ENCODE data around the gene SFN. TPM values are rescaled to one million over a fixed set of nuclear protein-coding genes. Genes with fewer than 3 reads are reported as not detected.
A peak's percentile ranks its signal among the peaks of the same experiment; 100 is the strongest.

The SFN gene
- 47.5 TPM for total RNA-seq
- long read RNA-seq, transcript SFN-201 (1 exons, 1,320 nt), result major isoform, 19 of 19 reads
- long read RNA-seq, partial matches to known transcripts, result 0 of 19 reads
- long read RNA-seq, other reads (novel, unspliced or antisense), result 0 of 19 reads

- Histone ChIP-seq H3K36me3 (no peaks in the 10 kb centered on the region), H3K4me1 (peaks cover 27% of the 10 kb centered on the region), H3K4me3 (peak within 1 kb of the TSS; percentile 79), H3K9me3 (no peaks in the 10 kb centered on the region), H3K27ac (peak within 1 kb of the TSS; percentile 99), H3K27me3 (ENCODE audit: low read depth) (no peaks in the 10 kb centered on the region)
- peak; percentile 72 to 80 for ATAC-seq
- peak; percentile 39 for TF ChIP-seq CTCF (IDR thresholded peaks at IDR 0.05)
- peak; percentile 85 for DNase-seq
- intact Hi-C loops (cut with DNase I), result no loop called here
These were observed at the start of gene SFN for GRCh38 chr1:26862781-26863684. TSS of gene SFN (plus strand) at chr1:26863149. CDS start at chr1:26863213, 64 bp downstream.

GRCh38 chr1:26814377-26814776, 48.6 kb upstream of the SFN start:
- TF ChIP-seq CTCF (IDR thresholded peaks at IDR 0.05), result no peak
- no peak for ATAC-seq

GRCh38 chr1:26814893-26815292, 48.1 kb upstream of the SFN start:
- Histone ChIP-seq H3K27me3 (ENCODE audit: low read depth) (no peaks in the 10 kb centered on the region), H3K9me3 (no peaks in the 10 kb centered on the region), H3K4me3 (no peak overlapping the region), H3K36me3 (no peaks in the 10 kb centered on the region), H3K4me1 (no peaks in the 10 kb centered on the region), H3K27ac (no peak overlapping the region)
- TF ChIP-seq CTCF (IDR thresholded peaks at IDR 0.05), result no peak
- intact Hi-C loops (cut with DNase I), result no loop called here
- DNase-seq (no peak), ATAC-seq (no peak)

More at GRCh38 chr1:26814377-26814776, 48.6 kb upstream of the SFN start:
- DNase-seq, result no peak
- Histone ChIP-seq H3K9me3 (no peaks in the 10 kb centered on the region), H3K36me3 (no peaks in the 10 kb centered on the region), H3K27ac (no peak overlapping the region), H3K4me3 (no peak overlapping the region), H3K4me1 (no peaks in the 10 kb centered on the region), H3K27me3 (ENCODE audit: low read depth) (no peaks in the 10 kb centered on the region)
- intact Hi-C loops (cut with DNase I), result no loop called here

- peaks cover 8% of the 10 kb centered on the region for H3K4me1 ChIP-seq
- H3K27me3 ChIP-seq (ENCODE audit: low read depth), result no peaks in the 10 kb centered on the region
- H3K4me3 ChIP-seq, result no peak overlapping the region
- intact Hi-C loops (cut with DNase I), result no loop called here
- H3K27ac ChIP-seq, result no peak overlapping the region
- peak; percentile 83 to 90 for ATAC-seq
- peak; percentile 28 for TF ChIP-seq CTCF (IDR thresholded peaks at IDR 0.05)
- DNase-seq, result no peak
- no peaks in the 10 kb centered on the region for H3K9me3 ChIP-seq
- H3K36me3 ChIP-seq, result no peaks in the 10 kb centered on the region
These were observed 42.1 kb upstream of the SFN start for GRCh38 chr1:26820784-26821269.

- TF ChIP-seq CTCF (IDR thresholded peaks at IDR 0.05), result no peak
- Histone ChIP-seq H3K27me3 (ENCODE audit: low read depth) (no peaks in the 10 kb centered on the region), H3K4me3 (no peak overlapping the region), H3K9me3 (no peaks in the 10 kb centered on the region), H3K4me1 (peaks cover 19% of the 10 kb centered on the region), H3K27ac (no peak overlapping the region), H3K36me3 (no peaks in the 10 kb centered on the region)
- DNase-seq (no peak), ATAC-seq (no peak)
- intact Hi-C loops (cut with DNase I), result no loop called here
These were observed 40.1 kb upstream of the SFN start for GRCh38 chr1:26822737-26823395.
